ENCODE measurements around the gene IFITM1.
"Not testable (repeated sequence)": the region's sequence is repeated elsewhere in the genome, so short reads cannot be mapped to it uniquely, and the experiment has no call there.

- TF ChIP-seq YY1 (IDR thresholded peaks at IDR 0.05; ENCODE audit: insufficient read depth, insufficient read length); SUZ12 (IDR thresholded peaks at IDR 0.05; ENCODE audit: extremely low read depth, insufficient read depth, insufficient read length): not testable (repeated sequence)
Observed at GRCh38 chr11:309979-310572, 3.8 kb upstream of the IFITM1 start.
